Vagina (tissue), 2 donors: Measurements from ENCODE around the gene NAB1. TPM values are rescaled to one million over a fixed set of nuclear protein-coding genes. Genes with fewer than 3 reads are reported as not detected.

ENCODE experiments used
- DNase-seq, 2 donors: peaks; one replicate each; pipeline ENCODE4 v3.0.0-alpha.2; 2017; ENCODE audit errors: extremely low spot score in 2 of 2
- H3K27ac ChIP-seq: fragments of 200-600 bp; sonication (generic); one replicate; pipeline ENCODE4 v1.5.1; 2019
- H3K27me3 ChIP-seq: fragments of 200-600 bp; sonication (generic); one replicate; pipeline ENCODE4 v1.5.1; 2019
- H3K36me3 ChIP-seq, 2 donors: fragments of 200-600 bp; sonication (generic); one replicate each; pipeline ENCODE4 v1.5.1; 2017 to 2019
- H3K4me1 ChIP-seq: fragments of 200-600 bp; sonication (generic); one replicate; pipeline ENCODE4 v1.5.1; 2019
- H3K4me3 ChIP-seq, 2 donors: fragments of 200-600 bp; sonication (generic); 1 replicate in 1 of 2; 2 replicates in 1 of 2; pipeline ENCODE4 v1.5.1; 2016 to 2019
- H3K9me3 ChIP-seq: fragments of 200-600 bp; sonication (generic); one replicate; pipeline ENCODE4 v1.5.1; 2019
- CTCF ChIP-seq, 3 experiments: fragments of 450-650 bp in 2 of 3; fragments of 200-600 bp in 1 of 3; sonication (generic) in 1 of 3; IDR thresholded peaks; one replicate each; pipeline ENCODE4 v1.5.1; 2017 to 2019; ENCODE audit warnings: antibody characterized with exemption in 3 of 3, mild to moderate bottlenecking in 2 of 3, moderate library complexity in 2 of 3
- POLR2A ChIP-seq, 2 donors: fragments of 450-650 bp; IDR thresholded peaks; one replicate each; pipeline ENCODE4 v1.6.1; 2017; ENCODE audit warnings: antibody characterized with exemption in 2 of 2, mild to moderate bottlenecking in 2 of 2, moderate library complexity in 2 of 2
- POLR2AphosphoS5 ChIP-seq, 2 donors: sonication (generic); formaldehyde crosslinking; IDR thresholded peaks; one replicate each; pipeline ENCODE4 v1.9.0; 2017; ENCODE audit warnings: antibody characterized with exemption in 2 of 2, mild to moderate bottlenecking in 2 of 2, low read depth in 1 of 2; ENCODE audit not compliant: insufficient read depth in 1 of 2
- intact Hi-C: fragments of 100-400 bp; cut with DNase I; formaldehyde crosslinking; loops from one replicate; pipeline ENCODE4 v1.15.1; 2023
- total RNA-seq: library from RNA; depleted of rRNA; stranded (reverse); fragments of >200 nt; gene quantifications from one replicate; pipeline ENCODE4 v1.2.3, GENCODE V29; 2016

The NAB1 gene
- total RNA-seq, 1 donor from 2014 or later = 78.6 TPM

GRCh38 chr2:190716176-190716807 is 67.4 kb downstream of the NAB1 start:
- Histone ChIP-seq H3K4me1 (no peaks in the 10 kb centered on the region), H3K36me3 (no peaks in the 10 kb centered on the region), H3K9me3 (no peaks in the 10 kb centered on the region), H3K4me3 (no peak overlapping the region), H3K27me3 (no peaks in the 10 kb centered on the region), H3K27ac (no peak overlapping the region)
- TF ChIP-seq POLR2A (IDR thresholded peaks at IDR 0.05) (no peak), POLR2AphosphoS5 (IDR thresholded peaks at IDR 0.05; ENCODE audit: insufficient read depth in 1 of 2, low read depth in 1 of 2) (no peak), CTCF (IDR thresholded peaks at IDR 0.05) (no peak)
- intact Hi-C loops = no loop called here
- DNase-seq = no peak

- no peak for DNase-seq
These were observed 68.4 kb downstream of the NAB1 start for GRCh38 chr2:190717306-190717705.

GRCh38 chr2:190717764-190718651 is 69.1 kb downstream of the NAB1 start:
- Histone ChIP-seq H3K27me3 (no peaks in the 10 kb centered on the region), H3K4me3 (no peak overlapping the region), H3K4me1 (no peaks in the 10 kb centered on the region), H3K27ac (no peak overlapping the region), H3K9me3 (no peaks in the 10 kb centered on the region), H3K36me3 (no peaks in the 10 kb centered on the region)
- no peak for DNase-seq
- TF ChIP-seq POLR2AphosphoS5 (IDR thresholded peaks at IDR 0.05; ENCODE audit: insufficient read depth in 1 of 2, low read depth in 1 of 2) (no peak), POLR2A (IDR thresholded peaks at IDR 0.05) (no peak), CTCF (IDR thresholded peaks at IDR 0.05) (no peak)
- intact Hi-C loops = no loop called here

More at GRCh38 chr2:190717306-190717705, 68.4 kb downstream of the NAB1 start:
- Histone ChIP-seq H3K4me1 (no peaks in the 10 kb centered on the region), H3K4me3 (no peak overlapping the region), H3K27me3 (no peaks in the 10 kb centered on the region), H3K27ac (no peak overlapping the region), H3K9me3 (no peaks in the 10 kb centered on the region), H3K36me3 (no peaks in the 10 kb centered on the region)
- TF ChIP-seq CTCF (IDR thresholded peaks at IDR 0.05) (no peak), POLR2A (IDR thresholded peaks at IDR 0.05) (no peak), POLR2AphosphoS5 (IDR thresholded peaks at IDR 0.05; ENCODE audit: insufficient read depth in 1 of 2, low read depth in 1 of 2) (no peak)
- intact Hi-C loops = no loop called here

GRCh38 chr2:190718652-190719526 is 70.0 kb downstream of the NAB1 start:
- intact Hi-C loops = no loop called here
- no peak overlapping the region for H3K4me3 ChIP-seq
- no peak for TF ChIP-seq POLR2AphosphoS5 (IDR thresholded peaks at IDR 0.05; ENCODE audit: insufficient read depth in 1 of 2, low read depth in 1 of 2)
- no peak for TF ChIP-seq CTCF (IDR thresholded peaks at IDR 0.05)
- TF ChIP-seq POLR2A (IDR thresholded peaks at IDR 0.05) = no peak
- no peaks in the 10 kb centered on the region for H3K4me1 ChIP-seq
- H3K27ac ChIP-seq = no peak overlapping the region
- H3K9me3 ChIP-seq = no peaks in the 10 kb centered on the region
- no peaks in the 10 kb centered on the region for H3K36me3 ChIP-seq
- H3K27me3 ChIP-seq = no peaks in the 10 kb centered on the region
- no peak for DNase-seq
